Measurements from ENCODE around the gene CELF2.

CELF2 gene

GRCh38 chr10:11154849-11155498 lies 137.3 kb downstream of the CELF2 start:
- no peak for DNase-seq (ENCODE audit: low read depth in 2 of 2)

GRCh38 chr10:11156480-11156879 lies 138.8 kb downstream of the CELF2 start:
- DNase-seq (ENCODE audit: low read depth in 2 of 2), result no peak

DNA sequence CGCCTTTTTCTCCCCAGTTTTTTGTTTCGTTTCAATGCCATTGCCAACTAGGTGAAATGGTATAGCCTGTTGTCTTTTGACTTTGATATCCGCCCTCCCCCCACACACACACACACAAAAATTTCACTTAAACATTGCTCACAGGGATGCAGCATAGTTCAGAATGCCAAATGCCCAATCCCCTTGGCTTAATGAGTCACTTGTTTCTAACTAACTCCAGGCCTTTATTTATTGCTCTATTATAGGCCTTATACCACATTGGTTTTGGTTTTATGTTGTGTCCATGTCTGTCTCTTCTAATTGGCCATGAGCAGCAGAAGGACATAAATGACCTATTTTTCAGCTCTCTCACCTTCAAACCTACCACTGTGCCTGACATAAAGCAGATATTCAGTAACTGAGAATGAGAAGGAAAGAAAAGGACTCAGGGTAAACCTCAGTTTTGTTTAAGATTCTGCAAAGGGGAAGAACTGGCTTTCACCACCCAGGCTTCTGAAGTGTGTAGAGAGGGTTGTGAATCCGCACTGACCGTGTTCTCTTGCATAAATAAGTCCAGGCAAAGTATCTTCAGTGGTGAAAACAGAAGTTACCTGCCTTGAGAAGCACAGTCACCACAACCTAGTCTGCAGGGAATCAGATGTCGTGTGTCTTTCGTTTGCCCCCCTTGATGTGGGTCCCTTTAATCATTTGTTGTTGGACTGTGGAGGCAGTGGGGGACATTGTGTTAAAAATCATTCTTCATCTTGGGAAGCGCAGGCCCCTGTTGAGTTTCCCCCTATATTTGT lies 139.8 kb downstream of the CELF2 start:
- DNase-seq (ENCODE audit: low read depth in 2 of 2), result no peak

DNA sequence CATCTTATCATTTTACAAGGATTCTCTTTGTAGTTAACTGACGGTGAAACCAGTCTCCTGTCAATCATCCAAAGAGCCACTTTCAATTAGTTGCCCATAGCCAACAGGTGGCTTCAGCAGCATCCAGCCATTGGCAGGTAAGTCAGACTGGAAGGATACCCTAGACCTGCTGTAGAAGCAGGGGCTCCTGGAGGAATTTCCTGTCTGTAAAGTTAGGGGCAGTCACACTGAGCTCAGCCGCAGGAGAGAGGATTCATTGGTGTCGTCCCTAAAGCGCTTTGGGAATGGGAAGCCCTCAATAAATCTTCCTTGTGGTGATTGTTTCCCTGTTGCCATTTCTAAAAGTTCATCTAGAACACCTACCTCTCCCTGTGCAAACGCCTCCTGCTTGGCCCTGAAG lies 140.4 kb downstream of the CELF2 start:
- no peak for DNase-seq (ENCODE audit: low read depth in 2 of 2)

GRCh38 chr10:11159543-11160215 lies 142.0 kb downstream of the CELF2 start:
- no peak for DNase-seq (ENCODE audit: low read depth in 2 of 2)

DNA sequence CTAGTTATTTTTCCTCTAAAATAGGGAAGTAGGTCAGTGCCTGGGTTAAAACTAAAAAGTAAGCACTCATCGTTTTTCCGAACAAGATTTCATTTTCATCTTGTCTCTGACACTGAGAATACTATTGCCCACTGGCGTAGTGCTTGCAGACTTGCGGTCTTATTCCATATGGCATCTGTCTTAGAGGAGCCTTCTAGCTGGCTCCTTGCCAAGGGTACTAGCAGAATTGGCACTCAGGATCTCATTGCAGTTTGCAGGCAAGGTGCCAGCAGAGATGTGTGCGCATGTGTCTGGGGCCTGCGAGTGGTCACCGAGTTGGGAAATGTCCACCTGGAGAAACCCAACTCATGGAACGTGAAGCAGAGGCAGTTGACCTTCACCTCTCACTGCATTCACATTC lies 143.4 kb downstream of the CELF2 start:
- no peak for DNase-seq (ENCODE audit: low read depth in 2 of 2)

- DNase-seq (ENCODE audit: low read depth in 2 of 2), result no peak
Measured at GRCh38 chr10:11161910-11162309, 144.2 kb downstream of the CELF2 start.

- no peak for DNase-seq (ENCODE audit: low read depth in 2 of 2)
Measured at GRCh38 chr10:11162828-11163599, 145.3 kb downstream of the CELF2 start.

GRCh38 chr10:11163780-11164550 lies 146.3 kb downstream of the CELF2 start:
- no peak for DNase-seq (ENCODE audit: low read depth in 2 of 2)

GRCh38 chr10:11164551-11164802 lies 146.8 kb downstream of the CELF2 start:
- no peak for DNase-seq (ENCODE audit: low read depth in 2 of 2)

GRCh38 chr10:11164803-11165590 lies 147.3 kb downstream of the CELF2 start:
- peak; percentile 89 to 91 for DNase-seq (ENCODE audit: low read depth in 2 of 2)

GRCh38 chr10:11165591-11166543 lies 148.2 kb downstream of the CELF2 start:
- DNase-seq (ENCODE audit: low read depth in 2 of 2), result no peak

- DNase-seq (ENCODE audit: low read depth in 2 of 2), result no peak
Measured at GRCh38 chr10:11166550-11166949, 148.9 kb downstream of the CELF2 start.

GRCh38 chr10:11167233-11167966 lies 149.7 kb downstream of the CELF2 start:
- no peak for DNase-seq (ENCODE audit: low read depth in 2 of 2)

DNA sequence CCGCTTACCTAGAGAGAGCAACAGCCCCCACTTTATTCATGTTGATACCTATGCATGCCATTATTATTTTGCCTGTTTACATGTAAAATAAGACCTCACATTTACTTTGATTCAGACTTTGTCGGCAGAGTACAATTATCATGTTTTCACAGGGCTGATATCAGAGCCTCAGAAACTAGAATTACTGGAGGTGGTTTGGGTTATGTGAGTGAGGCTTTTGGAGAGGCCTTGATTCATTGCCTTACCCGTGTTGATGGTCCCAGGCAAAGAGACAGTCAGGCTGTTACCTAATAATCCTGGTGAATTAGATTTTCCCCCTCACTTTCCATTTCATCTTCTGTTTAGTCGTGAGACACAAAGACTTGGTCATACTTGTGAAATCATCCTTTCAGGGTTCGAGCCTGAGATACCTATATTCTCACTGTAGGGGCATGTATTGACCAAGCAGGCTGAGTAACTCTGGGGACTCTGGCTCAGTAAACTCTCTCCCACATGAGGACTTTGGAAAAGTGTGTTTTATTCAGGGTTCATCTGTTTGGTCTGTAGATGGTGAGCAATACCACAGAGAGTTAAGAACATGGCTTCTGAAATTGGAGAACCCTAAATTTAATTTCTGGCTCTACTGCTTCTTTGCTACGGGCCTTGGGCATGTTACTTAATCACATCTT lies 150.9 kb downstream of the CELF2 start:
- DNase-seq (ENCODE audit: low read depth in 2 of 2), result no peak

- no peak for DNase-seq (ENCODE audit: low read depth in 2 of 2)
Measured at GRCh38 chr10:11169976-11170375, 152.3 kb downstream of the CELF2 start.

- no peak for DNase-seq (ENCODE audit: low read depth in 2 of 2)
Measured at GRCh38 chr10:11170574-11170973, 152.9 kb downstream of the CELF2 start.
